SH-SY5Y (cell line): ENCODE measurements around the gene ANKRD34A.

ENCODE experiments used
- GATA2 ChIP-seq: IDR thresholded peaks from 2 replicates; pipeline ENCODE4 v1.6.1; 2011; ENCODE audit warnings: mild to moderate bottlenecking, low read depth, low read length
- GATA3 ChIP-seq: IDR thresholded peaks from 2 replicates; pipeline ENCODE4 v1.6.1; 2011; ENCODE audit warnings: low read depth, mild to moderate bottlenecking, low read length, moderate library complexity

DNA sequence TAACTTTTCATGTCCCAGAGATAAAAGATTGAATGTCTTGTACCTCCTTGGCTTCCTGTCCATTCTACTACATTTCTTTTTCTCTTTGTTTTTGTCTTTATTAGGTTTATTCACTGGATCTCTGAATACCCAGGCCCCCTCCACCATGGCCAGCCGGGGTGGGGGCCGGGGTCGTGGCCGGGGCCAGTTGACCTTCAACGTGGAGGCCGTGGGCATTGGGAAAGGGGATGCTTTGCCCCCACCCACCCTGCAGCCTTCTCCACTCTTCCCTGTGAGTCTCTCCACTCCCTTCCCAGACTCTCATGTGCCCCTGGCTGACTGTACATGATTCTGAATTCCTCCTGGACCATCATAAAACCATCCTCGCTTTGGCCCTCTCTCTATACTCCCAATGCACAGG lies 10.3 kb upstream of the ANKRD34A start:
- TF ChIP-seq GATA2 (no peak), GATA3 (no peak)
